HG03354 (cell line): Measurements from ENCODE around the gene LRRC18.

Experiments used
- ATAC-seq: cut with Tn5 transposase; IDR thresholded peaks from one replicate; pipeline ENCODE4 v1.9.1; 2021; ENCODE audit warnings: mild to moderate bottlenecking; ENCODE audit not compliant: unreplicated experiment, poor library complexity, severe bottlenecking

LRRC18 gene

GRCh38 chr10:48939790-48940325 lies at the start of gene LRRC18:
TSS of gene LRRC18 (minus strand) at chr10:48939840. CDS start at chr10:48914155, 25,685 bp downstream.
- no peak for ATAC-seq

DNA sequence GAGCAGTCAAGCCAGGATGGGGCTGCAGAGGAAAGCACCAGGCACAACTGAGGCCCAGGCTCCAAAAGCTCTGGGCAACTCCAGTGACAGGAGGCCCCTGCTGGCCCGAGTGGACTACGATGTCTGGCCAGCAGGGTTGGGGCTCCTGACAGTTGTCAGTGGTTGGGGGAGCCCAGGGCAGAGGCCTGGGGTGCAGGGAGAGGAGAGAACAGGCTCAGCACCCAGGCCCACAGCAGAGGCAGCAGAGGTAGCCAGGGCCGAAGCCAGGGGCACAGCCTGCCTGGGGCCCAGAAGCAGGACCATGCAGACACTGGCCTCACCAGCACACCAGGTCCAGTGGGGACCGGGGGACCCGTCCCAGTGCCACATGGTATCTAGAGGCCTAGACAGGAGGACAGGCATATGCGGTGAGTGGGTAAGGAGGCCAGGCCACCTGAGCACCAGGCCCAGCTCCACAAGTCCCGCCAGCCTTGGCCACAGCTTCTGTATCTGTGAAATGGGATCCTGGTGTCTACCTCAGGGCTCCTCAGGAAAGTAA lies 46.0 kb upstream of the LRRC18 start:
- ATAC-seq = no peak

- no peak for ATAC-seq
Measured at GRCh38 chr10:48983648-48984351, 44.2 kb upstream of the LRRC18 start.

- no peak for ATAC-seq
Measured at GRCh38 chr10:48982584-48982983, 42.9 kb upstream of the LRRC18 start.

DNA sequence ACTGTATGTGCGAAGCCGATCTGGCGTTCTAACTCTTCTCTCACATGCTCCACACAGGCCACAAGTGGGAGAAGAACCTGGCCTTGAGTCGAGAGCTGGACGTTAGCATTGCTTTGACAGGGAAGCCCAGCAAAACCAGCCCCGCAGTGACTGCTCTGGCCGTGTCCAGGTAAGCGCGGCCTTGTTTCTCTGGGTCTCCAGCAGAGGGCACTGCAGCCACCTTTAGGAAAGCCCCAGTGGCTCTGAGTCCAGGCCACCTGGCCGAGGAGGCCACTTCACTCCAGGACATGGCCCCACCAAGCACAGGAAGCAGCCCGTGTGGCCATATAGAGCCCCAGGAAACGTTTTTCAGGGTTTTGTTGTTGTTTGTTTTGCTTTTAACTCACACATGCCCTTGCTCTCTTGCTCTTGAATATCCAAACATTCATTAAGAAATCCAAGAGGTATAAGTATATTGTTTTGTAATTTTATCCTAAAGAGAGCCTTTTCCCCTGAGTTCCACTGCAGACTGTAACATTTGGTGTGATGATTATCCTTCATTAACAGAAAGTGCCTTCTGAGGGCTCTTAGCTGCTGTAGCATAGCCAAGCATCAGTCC lies 41.8 kb upstream of the LRRC18 start:
- peak; percentile 58 for ATAC-seq

DNA sequence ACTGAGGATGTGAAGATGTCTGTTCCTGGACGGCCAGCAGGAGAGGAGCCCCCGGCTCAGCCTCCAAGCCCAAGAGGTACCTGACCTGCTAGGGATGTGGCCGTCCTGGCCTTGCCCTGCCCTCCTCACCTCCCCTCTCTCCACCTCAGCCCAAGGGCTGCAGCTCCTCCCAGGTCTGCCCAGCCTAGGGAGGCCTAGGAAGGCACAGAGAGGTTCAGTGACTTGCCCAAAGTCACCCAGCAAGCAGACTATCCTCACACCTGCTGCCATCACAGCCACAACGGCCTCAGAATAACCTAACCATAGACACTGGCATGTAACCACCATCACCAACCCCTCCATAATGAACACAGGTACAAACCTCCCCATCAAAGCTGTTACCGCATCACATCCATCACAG lies 38.7 kb upstream of the LRRC18 start:
- ATAC-seq = no peak

DNA sequence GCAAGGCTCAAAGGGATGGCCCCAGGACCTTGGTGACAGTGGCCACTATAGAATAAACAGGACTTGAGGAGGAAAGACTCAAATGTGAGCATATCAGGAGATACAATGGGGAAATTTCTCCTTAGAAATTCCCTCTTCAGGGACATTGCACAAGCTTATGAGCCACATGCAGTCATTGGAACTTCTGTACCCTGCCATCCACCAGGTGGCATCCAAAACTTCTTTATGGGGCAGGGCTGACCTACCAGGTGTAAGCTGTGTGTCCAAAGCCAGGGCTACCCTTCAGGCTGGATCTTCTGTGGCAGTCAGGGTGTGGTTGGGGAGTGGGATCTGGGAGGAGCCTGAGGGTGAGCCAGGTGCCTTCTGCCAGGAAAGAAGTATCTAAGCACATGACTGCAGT lies 36.6 kb upstream of the LRRC18 start:
- no peak for ATAC-seq

DNA sequence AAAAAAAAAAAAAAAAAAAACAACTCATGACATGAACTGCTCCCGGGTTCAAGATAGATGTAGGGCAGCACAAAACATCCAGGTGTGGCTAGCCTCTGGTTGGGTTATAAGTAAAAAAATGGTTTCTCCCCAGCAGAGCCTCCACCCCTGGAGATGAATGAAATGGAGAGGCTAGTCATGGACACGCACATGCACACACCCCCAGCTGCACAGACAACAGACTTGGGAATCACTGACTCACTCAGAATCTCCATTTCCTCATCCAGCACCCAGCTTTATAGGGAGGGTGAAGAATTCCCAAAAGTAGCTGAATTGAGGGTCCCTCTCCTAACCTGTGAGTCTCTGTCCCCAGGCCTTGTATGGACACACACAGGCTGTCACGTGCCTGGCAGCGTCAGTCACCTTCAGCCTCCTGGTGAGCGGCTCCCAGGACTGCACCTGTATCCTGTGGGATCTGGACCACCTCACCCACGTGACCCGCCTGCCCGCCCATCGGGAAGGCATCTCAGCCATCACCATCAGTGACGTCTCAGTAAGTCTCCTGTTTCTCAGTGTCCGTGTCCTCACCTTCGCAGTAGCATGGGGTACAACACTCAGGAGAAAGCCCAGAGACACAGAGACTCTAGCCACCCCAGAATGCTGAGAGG lies 35.0 kb upstream of the LRRC18 start:
- ATAC-seq = no peak

DNA sequence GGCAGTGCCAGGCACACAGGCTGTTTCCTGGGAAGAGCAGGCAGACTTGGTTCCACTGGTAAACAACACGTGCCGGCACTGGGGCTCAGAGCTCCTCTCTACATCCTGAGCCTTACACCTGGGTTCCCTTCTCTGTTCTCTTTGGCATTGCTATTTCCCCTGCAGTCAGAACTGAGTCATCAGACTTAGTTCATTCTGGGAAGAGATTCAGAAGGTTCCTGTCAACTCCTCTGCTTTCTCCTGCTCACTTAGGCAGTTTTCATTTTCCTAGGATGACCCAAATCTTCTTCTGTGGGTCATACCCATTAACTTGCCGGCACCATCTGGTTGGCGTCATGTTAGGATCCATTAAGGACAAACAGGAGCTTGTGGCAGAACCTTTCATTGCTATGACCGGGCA lies 33.4 kb upstream of the LRRC18 start:
- ATAC-seq = no peak

DNA sequence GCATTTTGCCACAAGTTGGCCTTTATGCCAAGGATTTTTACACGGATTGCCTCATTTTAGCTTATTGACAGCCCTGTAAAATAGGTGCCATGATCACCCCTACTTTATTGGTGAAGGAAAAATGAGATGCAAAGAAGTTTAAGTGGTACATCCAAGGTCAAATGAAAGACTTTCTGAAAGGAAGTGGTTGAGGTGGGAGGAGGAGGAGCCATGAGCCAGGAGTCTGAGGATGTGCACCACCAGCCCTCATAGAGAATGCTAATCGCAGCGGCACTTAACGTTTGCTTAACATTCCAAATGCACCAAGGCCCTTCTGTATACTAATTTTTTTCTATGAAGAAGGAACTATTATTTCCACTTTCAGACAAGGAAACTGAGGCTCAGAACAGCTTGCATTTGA lies 31.0 kb upstream of the LRRC18 start:
- no peak for ATAC-seq

GRCh38 chr10:48970046-48970445 lies 30.4 kb upstream of the LRRC18 start:
- no peak for ATAC-seq

DNA sequence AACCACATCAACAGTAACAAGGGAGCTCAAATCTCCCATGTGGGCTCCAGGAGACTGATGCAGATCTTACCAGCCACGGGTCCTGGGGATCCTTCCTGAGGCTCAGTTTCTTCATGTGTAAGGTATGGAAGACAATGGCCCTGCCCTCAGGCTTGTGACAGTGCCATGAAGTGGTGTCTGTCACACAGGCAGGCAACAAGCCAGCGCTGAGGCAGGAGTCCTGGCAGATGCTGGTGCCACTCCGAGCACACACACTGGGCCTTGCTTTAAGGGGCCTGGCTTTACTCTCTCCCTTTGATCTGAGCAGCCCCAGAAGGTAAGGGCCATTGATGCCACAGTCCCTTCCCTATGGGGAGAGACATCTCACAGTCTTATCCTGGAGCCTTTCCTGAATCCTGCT lies 28.4 kb upstream of the LRRC18 start:
- ATAC-seq = no peak

DNA sequence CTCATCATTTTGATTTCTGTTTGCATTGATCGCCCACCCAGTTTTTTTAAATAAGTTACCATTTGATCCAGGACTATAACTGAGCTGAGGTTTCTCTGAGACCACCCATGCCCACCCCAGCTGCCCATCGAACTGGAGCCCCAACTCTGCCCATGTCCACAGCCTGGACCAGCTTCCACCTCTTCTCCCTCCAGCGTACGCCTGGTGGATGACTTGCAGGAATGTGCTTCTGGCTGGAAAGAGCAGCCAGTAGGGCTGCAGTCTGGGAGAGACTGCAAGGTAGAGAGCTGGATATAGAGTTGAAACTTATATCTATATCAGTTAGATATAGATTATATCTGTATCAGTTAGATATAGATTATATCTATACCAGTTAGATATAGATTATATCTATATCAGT lies 25.8 kb upstream of the LRRC18 start:
- ATAC-seq = no peak

- no peak for ATAC-seq
Measured at GRCh38 chr10:48964038-48964437, 24.4 kb upstream of the LRRC18 start.

GRCh38 chr10:48958598-48959190 lies 19.1 kb upstream of the LRRC18 start:
- ATAC-seq = no peak

- ATAC-seq = no peak
Measured at GRCh38 chr10:48957361-48958151, 17.9 kb upstream of the LRRC18 start.

GRCh38 chr10:48951707-48952106 lies 12.1 kb upstream of the LRRC18 start:
- no peak for ATAC-seq

DNA sequence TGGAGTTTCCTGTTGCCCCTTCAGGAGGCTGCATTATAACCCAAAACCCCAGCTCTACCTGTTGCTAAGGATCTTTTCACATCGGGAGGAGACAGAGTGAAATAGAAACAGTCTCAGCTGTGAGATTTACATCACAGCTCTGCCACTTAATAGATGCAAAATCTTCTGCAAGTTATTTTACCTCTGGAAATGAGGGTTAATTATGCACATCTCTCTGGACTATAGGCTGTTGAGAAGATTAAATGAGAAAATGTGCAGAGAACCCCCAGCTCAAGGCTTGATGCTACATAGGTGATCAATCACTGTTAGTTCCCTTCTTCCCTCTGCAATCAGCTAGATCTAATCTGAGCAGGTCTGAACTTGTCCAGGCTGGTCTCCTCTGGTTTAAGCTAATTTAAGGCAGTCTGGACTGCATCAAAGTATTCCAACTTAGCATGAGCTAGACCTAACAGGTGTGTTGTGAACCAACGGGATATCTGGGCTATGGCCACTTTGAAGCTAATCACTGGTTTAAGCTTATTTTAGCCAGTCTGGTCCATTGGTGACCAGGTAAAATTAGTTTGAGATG lies 8.9 kb upstream of the LRRC18 start:
- ATAC-seq = no peak
